HG03139 (cell line): ENCODE measurements around the gene DYRK3.

Experiments used
- ATAC-seq: cut with Tn5 transposase; IDR thresholded peaks from one replicate; pipeline ENCODE4 v1.9.1; 2021; ENCODE audit not compliant: unreplicated experiment

The DYRK3 gene

DNA sequence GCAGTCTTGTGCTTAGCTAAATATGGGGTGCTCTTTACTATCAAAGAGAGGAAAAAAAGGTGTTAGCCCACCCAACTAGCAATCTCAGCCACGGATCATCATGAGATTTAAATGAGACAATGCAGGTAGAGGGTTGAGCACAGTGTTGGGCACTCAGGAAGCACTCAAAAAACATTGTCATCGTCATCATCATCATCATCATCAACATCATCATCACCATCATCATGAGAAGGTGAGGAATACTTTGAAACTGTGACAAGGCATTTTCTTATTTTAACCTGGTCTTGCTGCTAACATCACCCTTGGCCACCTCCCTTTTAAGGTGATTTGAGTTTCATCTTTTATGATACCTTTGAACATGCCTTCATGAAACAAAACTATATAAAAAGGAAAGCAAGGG is 46.0 kb downstream of the DYRK3 start:
- no peak for ATAC-seq

- ATAC-seq: no peak
These were observed 46.8 kb downstream of the DYRK3 start for GRCh38 chr1:206682111-206682510.

DNA sequence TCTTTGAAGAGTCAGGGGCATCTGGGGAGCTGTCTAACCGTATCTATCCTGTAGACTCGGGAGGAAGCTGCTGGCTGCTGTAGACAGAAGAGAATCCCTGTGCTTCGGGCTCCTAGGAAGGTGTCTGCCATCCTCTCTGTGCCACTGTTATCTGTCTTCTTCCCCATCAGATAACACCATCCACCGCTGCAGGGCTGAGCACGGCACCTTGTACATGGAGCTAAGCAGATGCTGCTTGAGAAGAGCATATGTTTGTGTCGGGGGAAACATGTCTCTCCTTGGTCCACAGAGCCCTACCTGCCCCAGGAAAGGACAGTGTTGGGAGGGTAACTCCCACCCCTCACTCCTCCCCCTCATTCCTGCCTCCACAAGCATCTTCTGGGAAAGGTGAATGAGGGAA is 48.0 kb downstream of the DYRK3 start:
- ATAC-seq: no peak

GRCh38 chr1:206684003-206684402 is 48.7 kb downstream of the DYRK3 start:
- no peak for ATAC-seq

DNA sequence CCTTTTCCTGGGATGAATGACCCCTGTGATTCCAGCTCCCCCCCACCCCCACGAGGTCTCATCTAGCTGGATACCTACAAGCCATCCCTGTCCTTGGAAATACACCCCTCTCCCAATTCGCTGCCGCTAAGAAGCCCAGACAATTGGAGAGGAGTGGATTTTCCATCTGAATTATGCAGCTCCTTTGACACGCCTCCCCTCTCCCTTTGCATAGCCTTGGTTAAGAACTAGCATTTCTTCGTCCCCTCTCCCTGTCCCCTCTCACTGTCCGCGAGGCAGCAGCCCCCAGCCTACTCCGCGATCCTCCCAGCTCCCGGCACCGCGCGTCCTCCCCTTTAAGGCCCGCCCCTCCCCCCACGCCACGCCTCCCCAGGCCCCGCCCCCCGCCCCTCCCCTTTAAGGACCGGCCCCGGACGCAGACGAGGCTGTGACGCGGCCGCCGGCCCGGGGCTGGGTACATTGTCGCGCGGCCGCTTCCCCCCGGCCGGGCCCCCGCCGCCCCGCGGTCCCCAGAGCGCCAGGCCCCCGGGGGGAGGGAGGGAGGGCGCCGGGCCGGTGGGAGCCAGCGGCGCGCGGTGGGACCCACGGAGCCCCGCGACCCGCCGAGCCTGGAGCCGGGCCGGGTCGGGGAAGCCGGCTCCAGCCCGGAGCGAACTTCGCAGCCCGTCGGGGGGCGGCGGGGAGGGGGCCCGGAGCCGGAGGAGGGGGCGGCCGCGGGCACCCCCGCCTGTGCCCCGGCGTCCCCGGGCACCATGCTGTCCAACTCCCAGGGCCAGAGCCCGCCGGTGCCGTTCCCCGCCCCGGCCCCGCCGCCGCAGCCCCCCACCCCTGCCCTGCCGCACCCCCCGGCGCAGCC is 49.4 kb downstream of the DYRK3 start, which contains the start of gene MAPKAPK2:
MAPKAPK2 (plus strand) TSS at position 428 of the 856 bp plus-strand sequence; CDS start at position 753, 325 bp downstream.
- peak; percentile 39 for ATAC-seq

GRCh38 chr1:206685334-206685768 is 50.0 kb downstream of the DYRK3 start:
- no peak for ATAC-seq

- no peak for ATAC-seq
These were observed 50.6 kb downstream of the DYRK3 start for GRCh38 chr1:206685769-206686477.

DNA sequence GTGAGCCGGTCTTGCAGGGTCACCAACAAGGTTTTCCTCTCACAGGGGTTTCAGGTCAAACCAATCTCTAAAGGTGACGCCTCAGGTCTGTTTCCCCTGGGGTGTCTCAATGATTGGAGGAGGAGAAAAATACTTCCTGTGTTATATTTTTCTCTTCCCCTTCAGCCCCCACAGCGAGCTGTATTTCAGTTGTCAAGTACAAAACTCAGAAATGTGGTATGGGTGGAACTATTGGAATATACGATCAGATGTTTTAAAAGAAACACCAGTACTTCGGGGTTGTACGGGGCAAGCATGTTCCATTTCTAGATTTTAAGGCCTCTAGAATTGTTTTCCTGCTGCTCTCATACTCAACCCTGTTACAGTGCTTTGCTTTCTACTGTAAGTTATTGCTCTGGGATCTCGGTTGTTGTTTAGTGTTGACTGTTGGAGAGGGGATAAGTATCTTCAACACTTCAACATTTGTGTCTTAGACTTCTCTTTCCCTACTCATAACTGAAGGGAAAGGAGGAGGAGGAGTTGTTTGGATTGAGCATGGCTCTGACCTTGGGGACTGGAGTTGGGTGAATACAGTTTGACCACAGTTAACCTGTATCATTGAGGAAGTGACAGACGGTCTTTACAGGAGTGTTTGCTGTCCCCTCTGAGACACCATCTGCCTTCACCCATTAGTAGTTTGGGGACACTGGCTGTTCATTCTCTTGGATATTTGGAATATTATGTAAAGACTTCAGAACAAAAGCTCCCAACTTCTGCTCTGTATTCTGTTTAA is 51.3 kb downstream of the DYRK3 start:
- ATAC-seq: no peak

- ATAC-seq: no peak
These were observed 52.0 kb downstream of the DYRK3 start for GRCh38 chr1:206687251-206687914.

DNA sequence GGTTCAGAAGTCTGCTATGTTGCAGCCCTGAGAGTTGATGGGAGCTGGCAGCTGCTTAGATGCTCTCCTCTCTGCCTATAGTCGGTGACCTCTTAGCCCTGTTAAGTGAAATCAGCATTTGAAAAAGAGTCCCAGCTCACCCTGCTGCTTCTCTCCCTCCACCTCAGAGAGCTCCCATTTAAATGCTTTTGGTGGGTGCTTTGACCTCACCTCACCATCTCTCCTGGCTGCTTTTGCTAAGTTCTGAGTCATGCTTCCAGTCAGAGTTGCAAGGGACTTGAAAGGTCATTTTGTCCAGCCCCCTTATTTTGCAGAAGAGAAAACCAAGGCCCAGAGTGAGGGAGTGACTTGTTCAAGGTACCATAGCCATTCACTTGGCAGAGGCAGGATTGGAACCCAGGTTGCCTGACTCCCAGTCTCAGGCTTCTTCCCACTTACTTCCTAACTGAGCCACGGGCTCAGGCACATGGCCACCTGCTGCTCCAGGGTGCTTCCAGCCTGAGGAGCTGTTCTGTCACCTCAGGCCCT is 52.6 kb downstream of the DYRK3 start:
- ATAC-seq: no peak

GRCh38 chr1:206690516-206690915 is 55.2 kb downstream of the DYRK3 start:
- no peak for ATAC-seq

GRCh38 chr1:206691604-206692003 is 56.3 kb downstream of the DYRK3 start:
- no peak for ATAC-seq

DNA sequence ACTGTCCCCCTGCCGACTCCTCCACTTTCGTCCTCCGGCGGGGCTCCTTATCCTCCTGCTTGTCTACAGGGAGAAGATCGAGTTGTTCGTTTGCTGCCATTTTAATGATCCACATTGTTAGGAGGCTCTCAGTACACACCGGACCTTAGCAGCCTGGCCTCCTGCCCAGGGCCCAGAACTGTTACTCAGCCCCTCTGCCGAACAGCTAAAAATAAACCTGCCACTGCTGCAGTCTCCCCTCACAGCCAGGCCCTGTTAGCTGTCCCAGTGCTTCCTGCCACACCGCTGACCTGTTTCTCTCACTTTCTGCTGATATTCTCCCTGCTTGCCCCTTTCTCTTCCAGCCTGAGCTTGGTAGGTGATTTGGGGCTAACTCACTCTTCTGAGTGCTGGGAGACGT is 57.7 kb downstream of the DYRK3 start:
- no peak for ATAC-seq

- no peak for ATAC-seq
These were observed 58.3 kb downstream of the DYRK3 start for GRCh38 chr1:206693592-206693991.

GRCh38 chr1:206694171-206695124 is 59.1 kb downstream of the DYRK3 start:
- no peak for ATAC-seq

DNA sequence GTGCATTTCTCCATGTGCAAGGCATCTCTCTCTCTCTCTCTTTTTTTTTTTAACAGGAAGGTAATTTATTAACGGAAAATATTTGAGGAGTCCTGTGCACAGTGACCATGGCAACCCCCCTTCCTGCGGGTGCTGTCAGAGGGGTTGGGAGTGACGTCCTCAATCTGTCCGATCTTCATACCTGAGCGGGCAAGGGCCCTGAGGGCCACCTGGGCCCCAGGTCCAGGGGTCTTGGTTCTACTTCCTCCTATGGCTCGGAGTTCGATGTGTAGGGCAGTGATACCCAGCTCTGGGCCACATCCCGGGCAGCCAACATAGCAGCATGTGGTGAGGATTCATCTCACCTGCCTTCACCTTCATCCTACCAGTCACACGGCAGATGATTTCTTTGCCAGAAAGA is 60.4 kb downstream of the DYRK3 start:
- ATAC-seq: no peak

- no peak for ATAC-seq
These were observed 61.7 kb downstream of the DYRK3 start for GRCh38 chr1:206696812-206697585.

DNA sequence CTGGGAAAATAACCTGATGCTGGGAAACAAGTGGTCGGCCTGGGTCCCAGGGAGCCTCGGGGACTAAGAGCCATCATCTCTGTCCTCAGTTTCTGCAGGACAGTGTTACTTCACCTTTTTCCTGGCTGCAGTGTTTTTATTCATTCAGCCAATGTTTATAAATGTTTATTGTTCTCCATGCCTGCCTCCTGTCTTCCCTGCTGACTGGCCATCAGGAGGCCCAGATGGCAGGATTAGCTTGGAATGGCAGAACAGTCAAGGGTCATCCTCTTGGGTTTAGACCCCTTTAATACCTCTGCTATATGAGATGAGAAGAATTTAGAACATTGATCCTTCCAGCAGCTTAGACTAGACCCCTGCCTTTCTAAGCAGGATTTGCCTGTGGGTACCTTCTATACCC is 62.7 kb downstream of the DYRK3 start:
- no peak for ATAC-seq
